Stimulated activated naive CD8-positive, alpha-beta T cell treated with anti-CD3 and anti-CD28 coated beads, Interleukin-15, Interleukin-2, amounts not matched to agents 100 ng/mL and 50 ng/mL, for 24 hours (primary cell): Measurements from ENCODE around the gene ZNF557.

ENCODE experiments used
- H3K27ac Mint-ChIP-seq: one replicate; pipeline ENCODE4 v1.8.0; 2021; ENCODE audit warnings: mild to moderate bottlenecking, mixed read lengths
- H3K27me3 Mint-ChIP-seq: one replicate; pipeline ENCODE4 v1.8.0; 2021; ENCODE audit warnings: mixed read lengths
- H3K36me3 Mint-ChIP-seq: one replicate; pipeline ENCODE4 v1.8.0; 2021; ENCODE audit warnings: low read depth, mixed read lengths
- H3K4me1 Mint-ChIP-seq: one replicate; pipeline ENCODE4 v1.8.0; 2021; ENCODE audit warnings: low read depth, mixed read lengths
- H3K4me3 Mint-ChIP-seq: one replicate; pipeline ENCODE4 v1.8.0; 2021; ENCODE audit warnings: mild to moderate bottlenecking, mixed read lengths
- H3K9me3 Mint-ChIP-seq: one replicate; pipeline ENCODE4 v1.8.0; 2021; ENCODE audit warnings: mixed read lengths

The ZNF557 gene

GRCh38 chr19:7130043-7130442 is 60.5 kb downstream of the ZNF557 start:
- no peaks in the 10 kb centered on the region for H3K27me3 Mint-ChIP-seq
- peaks cover 4% of the 10 kb centered on the region for H3K9me3 Mint-ChIP-seq
- H3K4me3 Mint-ChIP-seq: no peak overlapping the region
- H3K36me3 Mint-ChIP-seq: peaks cover 4% of the 10 kb centered on the region
- H3K4me1 Mint-ChIP-seq: no peaks in the 10 kb centered on the region
- H3K27ac Mint-ChIP-seq: no peak overlapping the region

GRCh38 chr19:7132054-7132453 is 62.6 kb downstream of the ZNF557 start:
- Mint-ChIP-seq H3K27ac (no peak overlapping the region), H3K36me3 (no peaks in the 10 kb centered on the region), H3K9me3 (no peaks in the 10 kb centered on the region), H3K4me1 (no peaks in the 10 kb centered on the region), H3K4me3 (no peak overlapping the region), H3K27me3 (no peaks in the 10 kb centered on the region)

DNA sequence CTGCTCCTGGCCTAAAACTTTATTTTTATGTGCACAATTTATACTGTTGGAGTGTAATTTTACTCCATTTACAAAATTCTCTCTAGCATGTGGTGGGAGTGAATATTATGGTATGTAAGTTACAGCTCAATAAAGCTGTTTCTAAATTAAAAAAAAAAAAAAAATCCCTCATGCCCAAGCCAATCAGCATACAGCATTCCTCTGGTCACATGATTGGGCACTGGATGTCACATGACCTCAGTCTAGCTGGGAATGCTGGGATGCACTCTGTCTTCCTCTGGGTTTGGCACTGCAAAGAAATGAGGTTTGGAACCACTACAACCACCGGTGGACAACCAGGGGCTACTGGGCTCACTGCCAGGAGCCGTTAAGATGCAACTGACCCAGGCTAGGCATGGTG is 67.6 kb downstream of the ZNF557 start:
- Mint-ChIP-seq H3K36me3 (no peaks in the 10 kb centered on the region), H3K27me3 (no peaks in the 10 kb centered on the region), H3K4me3 (no peak overlapping the region), H3K9me3 (no peaks in the 10 kb centered on the region), H3K4me1 (no peaks in the 10 kb centered on the region), H3K27ac (no peak overlapping the region)
